GM21526 (cell line): Measurements from ENCODE around the gene MYOCD.

Experiments
- ATAC-seq: cut with Tn5 transposase; IDR thresholded peaks from one replicate; pipeline ENCODE4 v1.9.1; 2021; ENCODE audit warnings: moderate library complexity; ENCODE audit not compliant: unreplicated experiment, low FRiP score

MYOCD gene

GRCh38 chr17:12706070-12706469, 40.4 kb downstream of the MYOCD start:
- no peak for ATAC-seq

GRCh38 chr17:12709063-12709462, 43.4 kb downstream of the MYOCD start:
- ATAC-seq = no peak

- ATAC-seq = no peak
These were observed 46.7 kb downstream of the MYOCD start for GRCh38 chr17:12712415-12712814.

- ATAC-seq = no peak
These were observed 47.3 kb downstream of the MYOCD start for GRCh38 chr17:12712941-12713340.

- no peak for ATAC-seq
These were observed 54.3 kb downstream of the MYOCD start for GRCh38 chr17:12719948-12720347.

- ATAC-seq = no peak
These were observed 55.9 kb downstream of the MYOCD start for GRCh38 chr17:12721581-12721980.

- no peak for ATAC-seq
These were observed 56.6 kb downstream of the MYOCD start for GRCh38 chr17:12722282-12722681.

GRCh38 chr17:12726131-12726530, 60.4 kb downstream of the MYOCD start:
- no peak for ATAC-seq

- ATAC-seq = no peak
These were observed 61.5 kb downstream of the MYOCD start for GRCh38 chr17:12727076-12727760.

- no peak for ATAC-seq
These were observed 62.2 kb downstream of the MYOCD start for GRCh38 chr17:12727881-12728280.

- ATAC-seq = no peak
These were observed 63.4 kb downstream of the MYOCD start for GRCh38 chr17:12729086-12729485.

GRCh38 chr17:12730421-12730820, 64.7 kb downstream of the MYOCD start:
- ATAC-seq = no peak

GRCh38 chr17:12730931-12731521, 65.3 kb downstream of the MYOCD start:
- ATAC-seq = no peak

GRCh38 chr17:12731839-12732238, 66.1 kb downstream of the MYOCD start:
- ATAC-seq = no peak

GRCh38 chr17:12732366-12732765, 66.7 kb downstream of the MYOCD start:
- no peak for ATAC-seq

GRCh38 chr17:12734926-12735325, 69.2 kb downstream of the MYOCD start:
- ATAC-seq = no peak

- no peak for ATAC-seq
These were observed 69.8 kb downstream of the MYOCD start for GRCh38 chr17:12735517-12735916.

- no peak for ATAC-seq
These were observed 70.8 kb downstream of the MYOCD start for GRCh38 chr17:12736526-12736925.

- ATAC-seq = no peak
These were observed 72.2 kb downstream of the MYOCD start for GRCh38 chr17:12737740-12738469.

- ATAC-seq = no peak
These were observed 72.9 kb downstream of the MYOCD start for GRCh38 chr17:12738624-12739023.

GRCh38 chr17:12739500-12739899, 73.8 kb downstream of the MYOCD start:
- no peak for ATAC-seq

GRCh38 chr17:12743046-12743445, 77.4 kb downstream of the MYOCD start:
- ATAC-seq = no peak
